ENCODE data around the gene EGFR. TPM values are rescaled to one million over a fixed set of nuclear protein-coding genes. Genes with fewer than 3 reads are reported as not detected.

EGFR gene
- total and polyA plus RNA-seq, 4 donors, result 24.1 to 57.6 (median 29.9) TPM

DNA sequence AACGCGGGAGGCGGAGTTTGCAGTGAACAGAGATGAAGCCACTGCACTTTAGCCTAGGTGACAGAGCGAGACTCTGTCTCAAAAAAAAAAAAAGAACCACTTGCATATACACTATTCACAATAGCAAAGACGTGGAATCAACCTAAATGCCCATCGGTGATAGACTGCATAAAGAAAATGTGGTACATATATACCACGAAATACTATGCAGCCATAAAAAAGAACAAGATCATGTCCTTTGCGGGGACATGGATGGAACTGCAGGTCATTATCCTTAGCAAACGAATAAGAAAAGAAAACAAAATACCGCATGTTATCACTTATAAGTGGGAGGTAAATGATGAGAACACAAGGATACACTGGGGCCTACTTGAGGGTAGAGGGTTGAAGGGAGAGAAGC is 39.5 kb downstream of the EGFR start:
- no CpG with 5 or more reads among the region's 10 CpGs for WGBS (ENCODE audit: insufficient coverage)
- Histone ChIP-seq H3K4me3 (ENCODE audit: low read depth, low read length) (no peak overlapping the region), H3K9me3 (ENCODE audit: control insufficient read depth, insufficient read depth, low read length) (no peaks in the 10 kb centered on the region), H3K27ac (ENCODE audit: low read depth, low read length) (no peak overlapping the region), H3K36me3 (ENCODE audit: control insufficient read depth, insufficient read depth, low read length) (peaks cover 3% of the 10 kb centered on the region), H3K4me1 (ENCODE audit: control insufficient read depth, insufficient read depth, low read length) (peaks cover 10% of the 10 kb centered on the region), H3K27me3 (ENCODE audit: control insufficient read depth, insufficient read depth, low read length) (no peaks in the 10 kb centered on the region)
- no peak for DNase-seq (ENCODE audit: low read depth in 4 of 6, low spot score in 6 of 6)

DNA sequence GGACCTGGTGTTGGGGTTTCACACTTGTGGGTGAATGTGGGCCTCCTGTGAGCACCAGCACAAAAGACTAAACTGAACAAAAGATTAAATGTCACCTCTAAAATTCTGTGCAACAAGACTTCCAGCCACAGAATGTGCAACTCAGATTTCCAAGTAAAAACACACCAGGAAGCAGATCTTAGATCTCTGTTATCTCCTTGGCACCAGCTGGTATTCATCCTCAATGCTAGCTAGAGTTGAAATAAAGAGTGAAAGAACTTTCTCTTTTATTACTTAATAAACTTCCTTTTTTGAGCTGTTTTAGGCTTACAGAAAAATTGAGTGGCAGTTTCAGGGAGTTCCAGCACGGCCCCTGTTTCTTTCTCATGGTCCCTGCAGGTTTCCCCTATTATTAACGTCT is 40.2 kb downstream of the EGFR start:
- peaks cover 9% of the 10 kb centered on the region for H3K4me1 ChIP-seq (ENCODE audit: control insufficient read depth, insufficient read depth, low read length)
- no peaks in the 10 kb centered on the region for H3K9me3 ChIP-seq (ENCODE audit: control insufficient read depth, insufficient read depth, low read length)
- no peak for DNase-seq (ENCODE audit: low read depth in 4 of 6, low spot score in 6 of 6)
- peaks cover 3% of the 10 kb centered on the region for H3K36me3 ChIP-seq (ENCODE audit: control insufficient read depth, insufficient read depth, low read length)
- H3K27me3 ChIP-seq (ENCODE audit: control insufficient read depth, insufficient read depth, low read length), result no peaks in the 10 kb centered on the region
- H3K27ac ChIP-seq (ENCODE audit: low read depth, low read length), result no peak overlapping the region
- no peak overlapping the region for H3K4me3 ChIP-seq (ENCODE audit: low read depth, low read length)
- WGBS (ENCODE audit: insufficient coverage), result 80% methylated on average over 1 of the region's 2 CpGs

GRCh38 chr7:55060085-55060484 is 41.3 kb downstream of the EGFR start:
- no CpG with 5 or more reads among the region's 2 CpGs for WGBS (ENCODE audit: insufficient coverage)
- Histone ChIP-seq H3K27me3 (ENCODE audit: control insufficient read depth, insufficient read depth, low read length) (no peaks in the 10 kb centered on the region), H3K36me3 (ENCODE audit: control insufficient read depth, insufficient read depth, low read length) (no peaks in the 10 kb centered on the region), H3K4me3 (ENCODE audit: low read depth, low read length) (no peak overlapping the region), H3K4me1 (ENCODE audit: control insufficient read depth, insufficient read depth, low read length) (peaks cover 3% of the 10 kb centered on the region), H3K9me3 (ENCODE audit: control insufficient read depth, insufficient read depth, low read length) (no peaks in the 10 kb centered on the region), H3K27ac (ENCODE audit: low read depth, low read length) (no peak overlapping the region)
- DNase-seq (ENCODE audit: low read depth in 4 of 6, low spot score in 6 of 6), result no peak

DNA sequence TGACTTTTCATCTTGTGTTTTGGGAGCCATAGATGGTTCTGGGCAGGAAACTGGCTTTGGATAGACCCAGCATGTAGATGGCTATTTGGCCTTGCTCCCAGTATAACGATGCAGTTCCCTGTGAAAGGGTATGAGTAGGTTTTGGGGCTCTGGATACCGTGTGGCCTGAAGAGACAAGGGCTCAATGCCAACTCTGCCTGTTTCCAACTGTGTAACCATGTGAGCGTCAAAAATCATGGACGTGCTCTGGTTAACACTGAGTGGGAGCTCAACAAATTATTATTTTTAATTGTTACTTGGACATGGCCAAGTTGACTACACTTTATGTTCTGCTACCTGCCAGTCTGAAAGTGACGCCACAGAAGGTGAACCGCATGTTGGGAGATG is 41.8 kb downstream of the EGFR start:
- no peak overlapping the region for H3K27ac ChIP-seq (ENCODE audit: low read depth, low read length)
- H3K27me3 ChIP-seq (ENCODE audit: control insufficient read depth, insufficient read depth, low read length), result no peaks in the 10 kb centered on the region
- H3K9me3 ChIP-seq (ENCODE audit: control insufficient read depth, insufficient read depth, low read length), result no peaks in the 10 kb centered on the region
- H3K4me3 ChIP-seq (ENCODE audit: low read depth, low read length), result no peak overlapping the region
- no peaks in the 10 kb centered on the region for H3K36me3 ChIP-seq (ENCODE audit: control insufficient read depth, insufficient read depth, low read length)
- peak in 1 of 6 donors; percentile 66 for DNase-seq (ENCODE audit: low read depth in 4 of 6, low spot score in 6 of 6)
- 59% methylated on average over 4 of the region's 6 CpGs for WGBS (ENCODE audit: insufficient coverage)
- H3K4me1 ChIP-seq (ENCODE audit: control insufficient read depth, insufficient read depth, low read length), result peaks cover 3% of the 10 kb centered on the region

DNA sequence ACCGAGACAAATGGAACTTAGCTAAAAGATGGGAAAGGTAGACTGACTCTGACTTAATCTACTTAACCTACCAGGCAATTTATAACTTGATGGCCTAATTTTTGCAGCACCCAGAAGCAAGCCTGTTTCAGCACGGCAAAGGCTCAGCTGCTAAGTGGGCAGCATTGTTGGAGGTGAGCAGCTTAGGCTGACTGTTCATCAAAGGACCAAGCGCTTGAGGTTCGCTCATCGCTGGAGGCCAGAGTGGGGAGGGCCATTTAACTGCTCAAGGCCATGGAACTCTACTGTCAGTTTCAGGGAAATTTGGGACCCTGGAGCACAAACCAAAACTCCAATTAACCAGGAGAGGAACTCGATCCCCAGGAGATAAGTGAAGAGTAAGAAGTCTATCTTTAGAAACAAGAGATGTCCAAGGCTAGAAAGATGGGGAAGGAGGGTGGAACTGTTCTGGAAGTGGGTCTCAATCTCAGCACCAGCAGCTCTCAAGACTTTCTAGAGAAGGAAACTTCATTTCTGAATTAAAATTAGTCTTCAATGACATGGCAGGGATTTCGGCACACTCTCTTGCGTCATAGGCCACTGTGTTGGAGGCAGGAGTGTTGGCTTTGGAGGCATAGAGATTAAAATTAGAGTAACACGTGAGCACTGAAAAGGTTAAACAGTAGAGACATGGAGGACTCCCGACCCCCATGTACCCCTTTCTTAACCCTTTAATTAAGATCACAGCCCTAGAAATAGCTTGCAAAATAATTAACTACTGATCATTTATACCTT is 43.1 kb downstream of the EGFR start:
- DNase-seq (ENCODE audit: low read depth in 4 of 6, low spot score in 6 of 6), result no peak
- Histone ChIP-seq H3K9me3 (ENCODE audit: control insufficient read depth, insufficient read depth, low read length) (no peaks in the 10 kb centered on the region), H3K27ac (ENCODE audit: low read depth, low read length) (peak overlapping the region; percentile 57), H3K4me1 (ENCODE audit: control insufficient read depth, insufficient read depth, low read length) (peaks cover 12% of the 10 kb centered on the region), H3K36me3 (ENCODE audit: control insufficient read depth, insufficient read depth, low read length) (no peaks in the 10 kb centered on the region), H3K4me3 (ENCODE audit: low read depth, low read length) (no peak overlapping the region), H3K27me3 (ENCODE audit: control insufficient read depth, insufficient read depth, low read length) (no peaks in the 10 kb centered on the region)
- WGBS (ENCODE audit: insufficient coverage), result 89% methylated on average over 4 of the region's 10 CpGs

DNA sequence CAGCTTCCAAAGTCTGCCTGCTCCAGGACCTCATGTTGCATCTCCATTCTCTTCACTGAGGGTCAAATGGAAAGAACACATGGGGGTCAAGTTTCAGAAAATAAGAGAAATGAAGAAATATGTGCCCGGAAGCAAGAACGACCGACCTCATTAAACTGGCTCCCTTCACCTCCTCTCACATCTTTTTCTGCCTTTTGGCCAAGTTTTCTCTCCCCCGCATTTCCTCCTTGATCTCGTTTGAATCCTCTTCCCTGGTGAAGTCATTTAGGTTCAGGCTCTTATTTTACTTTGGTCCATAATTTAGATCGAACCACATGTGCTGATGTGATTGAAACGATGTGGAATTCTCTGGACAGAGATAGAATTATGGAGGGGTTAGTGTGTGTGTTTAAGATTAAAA is 44.2 kb downstream of the EGFR start:
- Histone ChIP-seq H3K4me1 (ENCODE audit: control insufficient read depth, insufficient read depth, low read length) (peaks cover 12% of the 10 kb centered on the region), H3K27ac (ENCODE audit: low read depth, low read length) (no peak overlapping the region), H3K36me3 (ENCODE audit: control insufficient read depth, insufficient read depth, low read length) (no peaks in the 10 kb centered on the region), H3K27me3 (ENCODE audit: control insufficient read depth, insufficient read depth, low read length) (no peaks in the 10 kb centered on the region), H3K9me3 (ENCODE audit: control insufficient read depth, insufficient read depth, low read length) (no peaks in the 10 kb centered on the region), H3K4me3 (ENCODE audit: low read depth, low read length) (no peak overlapping the region)
- WGBS (ENCODE audit: insufficient coverage), result 82% methylated on average over 6 of the region's 7 CpGs
- DNase-seq (ENCODE audit: low read depth in 4 of 6, low spot score in 6 of 6), result no peak

DNA sequence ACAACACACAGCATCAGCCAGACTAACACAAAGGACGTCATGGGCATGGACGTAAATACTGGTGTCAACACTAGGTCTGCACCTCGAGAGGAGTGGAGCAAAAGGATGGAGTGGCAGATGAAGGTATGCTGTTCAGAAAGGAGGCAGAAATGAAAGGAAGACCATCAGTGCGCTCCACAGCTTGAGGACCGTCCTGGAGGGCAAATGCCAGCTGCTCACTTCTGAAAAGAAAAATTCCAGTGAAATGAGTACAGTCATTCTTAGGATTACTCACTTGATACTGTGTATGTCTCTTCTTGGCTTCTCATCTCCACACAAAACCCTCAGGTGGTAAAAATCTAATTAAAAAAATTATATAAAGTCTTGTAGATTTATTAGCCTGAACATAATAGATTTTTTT is 44.8 kb downstream of the EGFR start:
- no peak overlapping the region for H3K4me3 ChIP-seq (ENCODE audit: low read depth, low read length)
- no peaks in the 10 kb centered on the region for H3K36me3 ChIP-seq (ENCODE audit: control insufficient read depth, insufficient read depth, low read length)
- 84% methylated on average over 3 of the region's 5 CpGs for WGBS (ENCODE audit: insufficient coverage)
- no peak for DNase-seq (ENCODE audit: low read depth in 4 of 6, low spot score in 6 of 6)
- H3K27ac ChIP-seq (ENCODE audit: low read depth, low read length), result no peak overlapping the region
- no peaks in the 10 kb centered on the region for H3K27me3 ChIP-seq (ENCODE audit: control insufficient read depth, insufficient read depth, low read length)
- H3K4me1 ChIP-seq (ENCODE audit: control insufficient read depth, insufficient read depth, low read length), result peaks cover 12% of the 10 kb centered on the region
- no peaks in the 10 kb centered on the region for H3K9me3 ChIP-seq (ENCODE audit: control insufficient read depth, insufficient read depth, low read length)

GRCh38 chr7:55065079-55065478 is 46.3 kb downstream of the EGFR start:
- Histone ChIP-seq H3K27ac (ENCODE audit: low read depth, low read length) (peak overlapping the region; percentile 42), H3K36me3 (ENCODE audit: control insufficient read depth, insufficient read depth, low read length) (no peaks in the 10 kb centered on the region), H3K4me1 (ENCODE audit: control insufficient read depth, insufficient read depth, low read length) (peaks cover 9% of the 10 kb centered on the region), H3K4me3 (ENCODE audit: low read depth, low read length) (no peak overlapping the region), H3K27me3 (ENCODE audit: control insufficient read depth, insufficient read depth, low read length) (no peaks in the 10 kb centered on the region), H3K9me3 (ENCODE audit: control insufficient read depth, insufficient read depth, low read length) (no peaks in the 10 kb centered on the region)
- no CpG with 5 or more reads among the region's 4 CpGs for WGBS (ENCODE audit: insufficient coverage)
- peak in 1 of 6 donors; percentile 56 for DNase-seq (ENCODE audit: low read depth in 4 of 6, low spot score in 6 of 6)

- Histone ChIP-seq H3K4me1 (ENCODE audit: control insufficient read depth, insufficient read depth, low read length) (peaks cover 9% of the 10 kb centered on the region), H3K4me3 (ENCODE audit: low read depth, low read length) (no peak overlapping the region), H3K36me3 (ENCODE audit: control insufficient read depth, insufficient read depth, low read length) (no peaks in the 10 kb centered on the region), H3K27ac (ENCODE audit: low read depth, low read length) (peak overlapping the region; percentile 42), H3K9me3 (ENCODE audit: control insufficient read depth, insufficient read depth, low read length) (no peaks in the 10 kb centered on the region), H3K27me3 (ENCODE audit: control insufficient read depth, insufficient read depth, low read length) (no peaks in the 10 kb centered on the region)
- peak in 1 of 6 donors; percentile 38 for DNase-seq (ENCODE audit: low read depth in 4 of 6, low spot score in 6 of 6)
- WGBS (ENCODE audit: insufficient coverage), result 55% methylated on average over 2 of the region's 10 CpGs
These were observed 46.9 kb downstream of the EGFR start for GRCh38 chr7:55065511-55066229.

DNA sequence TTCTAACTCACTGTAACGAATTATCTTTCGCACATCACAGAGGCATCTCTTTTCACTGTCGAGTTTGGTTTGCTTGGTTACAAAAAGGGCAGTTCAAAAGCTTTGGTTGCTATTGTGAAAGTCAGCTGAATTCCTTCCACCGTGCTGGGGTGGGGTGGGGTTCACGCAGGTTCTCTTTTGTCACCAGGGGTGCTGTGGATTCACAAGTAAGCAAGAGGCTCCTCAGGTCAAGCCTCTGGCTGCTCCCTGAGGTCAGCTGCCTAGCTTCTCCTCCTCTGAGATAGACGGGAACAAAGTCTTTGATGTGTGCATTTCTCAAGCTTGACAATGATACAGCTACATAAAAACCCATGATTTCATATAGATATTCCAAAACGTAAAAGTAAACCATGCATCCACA is 47.7 kb downstream of the EGFR start:
- Histone ChIP-seq H3K4me1 (ENCODE audit: control insufficient read depth, insufficient read depth, low read length) (peaks cover 9% of the 10 kb centered on the region), H3K4me3 (ENCODE audit: low read depth, low read length) (no peak overlapping the region), H3K27me3 (ENCODE audit: control insufficient read depth, insufficient read depth, low read length) (no peaks in the 10 kb centered on the region), H3K36me3 (ENCODE audit: control insufficient read depth, insufficient read depth, low read length) (no peaks in the 10 kb centered on the region), H3K9me3 (ENCODE audit: control insufficient read depth, insufficient read depth, low read length) (no peaks in the 10 kb centered on the region), H3K27ac (ENCODE audit: low read depth, low read length) (peak overlapping the region; percentile 30)
- DNase-seq (ENCODE audit: low read depth in 4 of 6, low spot score in 6 of 6), result no peak
- WGBS (ENCODE audit: insufficient coverage), result 29% methylated on average over 2 of the region's 7 CpGs
